IMR-90 (cell line): ENCODE measurements around the gene CD9. TPM values are rescaled to one million over a fixed set of nuclear protein-coding genes. Genes with fewer than 3 reads are reported as not detected.

Experiments used
- ATAC-seq: fragments of 200-7000 bp; cut with Tn5 transposase; 2 replicates; pipeline ENCODE4 v1.9.1; 2020; ENCODE audit warnings: low read depth, mild to moderate bottlenecking, moderate library complexity
- BruUV-seq: library from RNA; stranded (reverse); fragments of 400-500 nt; replicated peaks from 2 replicates; lab custom pipeline; 2021; lab: Mats Ljungman, UMichigan
- CTCF ChIA-PET: fragments of 300-600 bp; formaldehyde crosslinking; extraction: SDS; loops from one replicate; lab custom pipeline; 2021; ENCODE audit warnings: antibody characterized with exemption; lab: Yijun Ruan, JAX
- POLR2A ChIA-PET: fragments of 300-600 bp; sonication (Branson Sonifier 250); formaldehyde crosslinking; loops from one replicate; lab custom pipeline; 2022; ENCODE audit warnings: antibody characterized with exemption; ENCODE audit not compliant: unreplicated experiment; lab: Charles Lee
- DNase-seq: peaks from one replicate; pipeline ENCODE4 v3.0.0; 2013
- H2AFZ ChIP-seq: replicated peaks from 2 replicates; pipeline ENCODE3; 2013; ENCODE audit warnings: low read length, mild to moderate bottlenecking; ENCODE audit not compliant: poor library complexity
- H2AK5ac ChIP-seq: 2 replicates; pipeline ENCODE4 v1.6.1; 2013; ENCODE audit warnings: low read depth, low read length, inconsistent platforms
- H2AK9ac ChIP-seq: replicated peaks from 2 replicates; pipeline ENCODE3; 2013; ENCODE audit warnings: mild to moderate bottlenecking, low read depth, low read length, moderate library complexity; ENCODE audit not compliant: poor library complexity
- H2BK120ac ChIP-seq: 2 replicates; pipeline ENCODE4 v1.6.1; 2013; ENCODE audit warnings: low read depth, low read length, inconsistent platforms
- H2BK15ac ChIP-seq: 3 replicates; pipeline ENCODE4 v1.6.1; 2013; ENCODE audit warnings: low read depth, low read length, inconsistent platforms
- H2BK20ac ChIP-seq: 2 replicates; pipeline ENCODE4 v1.6.1; 2013; ENCODE audit warnings: low read depth, mild to moderate bottlenecking, inconsistent platforms, low read length, moderate library complexity
- H2BK5ac ChIP-seq: 2 replicates; pipeline ENCODE4 v1.6.1; 2013; ENCODE audit warnings: mild to moderate bottlenecking, low read depth, low read length, inconsistent platforms; ENCODE audit not compliant: poor library complexity, severe bottlenecking
- H3K14ac ChIP-seq: replicated peaks from 2 replicates; pipeline ENCODE4 v1.6.1; 2013; ENCODE audit warnings: low read depth, low read length, inconsistent platforms
- H3K18ac ChIP-seq: 2 replicates; pipeline ENCODE4 v1.6.1; 2013; ENCODE audit warnings: low read depth, low read length, control low read depth
- H3K23ac ChIP-seq: 2 replicates; pipeline ENCODE4 v1.6.1; 2013; ENCODE audit warnings: low read depth, low read length, inconsistent platforms
- H3K27ac ChIP-seq: 2 replicates; pipeline ENCODE4 v1.5.1; 2013; ENCODE audit warnings: mild to moderate bottlenecking, control low read depth, low read length; ENCODE audit not compliant: insufficient read depth
- H3K27me3 ChIP-seq: 2 replicates; pipeline ENCODE4 v1.6.1; 2013; ENCODE audit warnings: low read length; ENCODE audit not compliant: control insufficient read depth, insufficient read depth
- H3K36me3 ChIP-seq: 2 replicates; pipeline ENCODE4 v1.6.1; 2013; ENCODE audit warnings: low read length, mixed read lengths; ENCODE audit not compliant: control insufficient read depth, insufficient read depth
- H3K4ac ChIP-seq: 2 replicates; pipeline ENCODE4 v1.6.1; 2013; ENCODE audit warnings: low read depth, low read length, inconsistent platforms
- H3K4me1 ChIP-seq: 2 replicates; pipeline ENCODE4 v1.6.1; 2013; ENCODE audit warnings: low read length, mixed read lengths; ENCODE audit not compliant: control insufficient read depth, insufficient read depth
- H3K4me2 ChIP-seq: 2 replicates; pipeline ENCODE4 v1.6.1; 2013; ENCODE audit warnings: low read depth, mild to moderate bottlenecking, control low read depth, low read length, moderate library complexity
- H3K4me3 ChIP-seq: 2 replicates; pipeline ENCODE4 v1.5.1; 2013; ENCODE audit warnings: low read depth, mild to moderate bottlenecking, control low read depth, low read length, moderate library complexity; ENCODE audit not compliant: insufficient read depth
- H3K56ac ChIP-seq: 2 replicates; pipeline ENCODE4 v1.6.1; 2013; ENCODE audit warnings: low read length, inconsistent platforms; ENCODE audit not compliant: insufficient read depth; ENCODE audit errors: extremely low read depth
- H3K79me1 ChIP-seq, 2 experiments: 2 replicates each; pipeline ENCODE4 v1.6.1; 2013; ENCODE audit warnings: low read length in 2 of 2, inconsistent platforms in 1 of 2, low read depth in 1 of 2
- H3K9ac ChIP-seq: 2 replicates; pipeline ENCODE4 v1.6.1; 2013; ENCODE audit warnings: low read depth, low read length, control low read depth
- H3K9me1 ChIP-seq: 2 replicates; pipeline ENCODE4 v1.6.1; 2013; ENCODE audit warnings: low read length, inconsistent platforms; ENCODE audit not compliant: insufficient read depth
- H3K9me3 ChIP-seq: 2 replicates; pipeline ENCODE4 v1.6.1; 2013; ENCODE audit warnings: low read length; ENCODE audit not compliant: control insufficient read depth, insufficient read depth
- H4K20me1 ChIP-seq: 2 replicates; pipeline ENCODE4 v1.6.1; 2013; ENCODE audit warnings: low read length, inconsistent platforms; ENCODE audit not compliant: insufficient read depth
- H4K5ac ChIP-seq: 2 replicates; pipeline ENCODE4 v1.6.1; 2013; ENCODE audit warnings: mild to moderate bottlenecking, low read depth, low read length, control low read depth
- H4K8ac ChIP-seq, 2 experiments: 2 replicates each; pipeline ENCODE4 v1.6.1; 2013; ENCODE audit warnings: low read depth in 2 of 2, low read length in 2 of 2, control low read depth in 1 of 2, inconsistent platforms in 1 of 2
- H4K91ac ChIP-seq: 2 replicates; pipeline ENCODE4 v1.6.1; 2013; ENCODE audit warnings: low read depth, low read length, inconsistent platforms; ENCODE audit not compliant: insufficient read depth
- BHLHE40 ChIP-seq: fragments of 150-350 bp; IDR thresholded peaks from 2 replicates; pipeline ENCODE4 v1.6.1; 2016; ENCODE audit warnings: mild to moderate bottlenecking, low read depth, low read length
- CEBPB ChIP-seq: IDR thresholded peaks from 2 replicates; pipeline ENCODE4 v1.6.1; 2012; ENCODE audit warnings: low read depth, low read length, improper control_type of control experiment
- CHD1 ChIP-seq: IDR thresholded peaks from 2 replicates; pipeline ENCODE4 v1.6.1; 2012; ENCODE audit warnings: low read depth, low read length, improper control_type of control experiment
- CTCF ChIP-seq: conservative IDR thresholded peaks from 2 replicates; pipeline ENCODE4 v1.5.1; 2012; ENCODE audit warnings: mild to moderate bottlenecking, low read depth, low read length, improper control_type of control experiment
- FOS ChIP-seq: fragments of 150-350 bp; IDR thresholded peaks from 2 replicates; pipeline ENCODE4 v1.6.1; 2016; ENCODE audit warnings: low read depth, low read length
- MAFK ChIP-seq: IDR thresholded peaks from 2 replicates; pipeline ENCODE4 v1.6.1; 2012; ENCODE audit warnings: low read depth, low read length, improper control_type of control experiment
- MAZ ChIP-seq: IDR thresholded peaks from 2 replicates; pipeline ENCODE4 v1.6.1; 2012; ENCODE audit warnings: low read depth, mild to moderate bottlenecking, low read length, improper control_type of control experiment, moderate library complexity, borderline replicate concordance
- MXI1 ChIP-seq: IDR thresholded peaks from 2 replicates; pipeline ENCODE4 v1.6.1; 2012; ENCODE audit warnings: low read depth, mild to moderate bottlenecking, low read length, moderate library complexity, borderline replicate concordance
- NFE2L2 ChIP-seq: fragments of 150-350 bp; IDR thresholded peaks from 2 replicates; pipeline ENCODE4 v1.6.1; 2016; ENCODE audit warnings: low read depth, mild to moderate bottlenecking, low read length
- POLR2A ChIP-seq: IDR thresholded peaks from 2 replicates; pipeline ENCODE4 v1.6.1; 2012; ENCODE audit warnings: mild to moderate bottlenecking, low read depth, low read length
- RAD21 ChIP-seq: IDR thresholded peaks from 2 replicates; pipeline ENCODE4 v1.6.1; 2012; ENCODE audit warnings: low read length, improper control_type of control experiment
- RCOR1 ChIP-seq: IDR thresholded peaks from 2 replicates; pipeline ENCODE4 v1.6.1; 2012; ENCODE audit warnings: mild to moderate bottlenecking, low read length, improper control_type of control experiment; ENCODE audit not compliant: insufficient replicate concordance
- RFX5 ChIP-seq: IDR thresholded peaks from 2 replicates; pipeline ENCODE4 v1.8.0; 2012; ENCODE audit warnings: low read depth, mild to moderate bottlenecking, low read length, moderate library complexity
- SMC3 ChIP-seq: fragments of 150-350 bp; IDR thresholded peaks from 2 replicates; pipeline ENCODE4 v1.6.1; 2016; ENCODE audit warnings: low read depth, mild to moderate bottlenecking, antibody characterized with exemption, low read length, moderate library complexity
- WGBS, 2 experiments: methylation state at CpG; one replicate each; pipeline versions ENCODE4 v1.1.5 to v1.1.7; 2013; ENCODE audit warnings: missing lambda C conversion rate in 2 of 2; ENCODE audit not compliant: insufficient read length in 1 of 2; ENCODE audit errors: extremely low coverage in 2 of 2; 5-methylcytosine and 5-hydroxymethylcytosine counted together
- dilution Hi-C: fragments of 300-500 bp; cut with HindIII; formaldehyde crosslinking; loops from one replicate; pipeline ENCODE4 v1.14.3; 2018; ENCODE audit warnings: low sequenced_read_pairs; ENCODE audit not compliant: unreplicated experiment
- in situ Hi-C: fragments of 300-500 bp; cut with MboI; formaldehyde crosslinking; loops from 3 replicates; pipeline ENCODE4 v1.14.3; 2019; ENCODE audit warnings: low sequenced_read_pairs, inconsistent platforms, mixed read lengths
- intact Hi-C: fragments of 100-400 bp; cut with micrococcal nuclease; formaldehyde crosslinking; loops from 2 replicates; pipeline ENCODE4 v1.10.0; 2022
- polyA plus RNA-seq, 3 experiments: library from polyadenylated mRNA; depleted of rRNA; stranded (reverse); fragments of >200 nt; gene quantifications; 2 replicates each; pipeline ENCODE4 v1.2.3, GENCODE V29; 2012; ENCODE audit warnings: low replicate concordance in 1 of 3
- total RNA-seq: library from RNA; depleted of rRNA; stranded (reverse); fragments of >200 nt; gene quantifications from 2 replicates; pipeline ENCODE4 v1.2.3, GENCODE V29; 2012
- TF ChIP-seq, protein P1 (sequence below): fragments of 150-350 bp; IDR thresholded peaks from 2 replicates; pipeline ENCODE4 v1.6.1; 2016; ENCODE audit warnings: low read depth, mild to moderate bottlenecking, low read length, moderate library complexity, borderline replicate concordance

Gene CD9
- total and polyA plus RNA-seq, 2 of the 4 experiments (the other 2 are of a cell fraction) = 48.8 to 70.9 TPM

DNA sequence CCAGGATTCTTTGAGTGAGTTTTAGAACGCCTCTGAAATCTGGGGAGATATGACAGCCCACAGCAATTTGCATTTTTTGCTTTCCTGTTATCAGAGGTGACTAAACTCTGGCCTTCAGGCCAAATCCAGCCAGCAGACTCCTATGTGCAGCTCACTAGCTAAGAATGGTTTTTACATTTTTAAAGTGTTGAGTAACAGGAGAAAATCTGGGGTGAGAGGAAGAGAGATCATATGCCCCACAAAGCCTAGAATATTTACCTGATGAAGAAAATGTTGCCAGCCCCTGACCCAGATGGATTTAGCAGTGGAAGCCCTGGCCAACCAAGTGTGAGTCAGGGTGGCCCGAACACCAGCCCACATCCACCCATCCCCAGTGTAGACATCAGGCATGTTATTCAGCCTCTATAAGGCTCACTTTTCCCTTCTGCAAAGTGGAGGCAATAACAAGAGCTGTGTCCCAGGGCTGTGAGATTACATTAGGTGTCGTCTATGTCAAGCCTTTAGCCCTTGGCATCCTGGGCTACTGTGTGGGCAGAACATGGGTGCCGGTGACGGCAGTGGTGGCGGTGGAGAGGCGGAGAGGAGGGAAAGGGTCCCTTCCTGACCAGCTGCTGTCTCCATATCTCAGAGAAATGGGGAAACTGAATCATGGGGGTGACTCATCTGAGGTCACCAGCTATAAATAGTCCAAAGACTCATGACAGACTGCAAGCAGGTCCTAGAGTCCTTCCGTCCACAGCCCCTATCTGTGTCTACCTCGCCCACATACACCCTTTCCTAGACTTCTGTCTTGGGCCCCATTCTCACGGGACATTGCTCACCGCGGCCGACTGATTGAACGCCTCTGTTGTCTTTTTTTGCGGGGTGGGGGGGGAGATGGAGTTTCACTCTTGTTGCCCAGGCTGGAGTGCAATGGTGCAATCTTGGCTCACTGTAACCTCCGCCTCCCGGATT is 32.6 kb upstream of the CD9 start:
- H2BK20ac ChIP-seq = peak overlapping the region; percentile 98
- peak overlapping the region; percentile 97 for H4K91ac ChIP-seq
- peak overlapping the region; percentile 90 for H2AFZ ChIP-seq
- H2BK5ac ChIP-seq = peak overlapping the region; percentile 99
- WGBS, 2 experiments = 0% methylated on average over 1 of the region's 17 CpGs; no CpG with 5 or more reads in 1 of the 2 experiments
- H3K9me1 ChIP-seq = peaks cover 7% of the 10 kb centered on the region; the same call in 1 of the 2 replicates
- H3K4me3 ChIP-seq = peak overlapping the region; percentile 2; the same call in 1 of the 2 replicates
- peak overlapping the region; percentile 24 for H3K9ac ChIP-seq
- peak overlapping the region; percentile 99 for H2BK15ac ChIP-seq
- no peaks in the 10 kb centered on the region for H3K36me3 ChIP-seq
- peak overlapping the region; percentile 80 for H3K4me2 ChIP-seq
- peak overlapping the region; percentile 96 for H3K14ac ChIP-seq
- ChIA-PET CTCF (interaction anchor here (1.5 kb wide), 1 partner anchor 111 kb away, joined by 3 read pairs; no protein-coding TSS in a partner anchor), POLR2A (no interaction called here)
- 0 out of 2 replicates have a peak, but pooled peaks cover 4% of the 10 kb centered on the region for H4K20me1 ChIP-seq
- intact Hi-C loops (no loop called here), dilution Hi-C loops (no loop called here), in situ Hi-C loops (no loop called here)
- peak; percentile 84 for ATAC-seq
- peak overlapping the region; percentile 90 for H2AK9ac ChIP-seq
- H3K18ac ChIP-seq = peak overlapping the region; percentile 94
- H3K9me3 ChIP-seq = no peaks in the 10 kb centered on the region
- no peaks in the 10 kb centered on the region for H3K27me3 ChIP-seq
- no peaks in the 10 kb centered on the region for H3K79me1 ChIP-seq
- peak overlapping the region; percentile 93 for H4K5ac ChIP-seq
- H3K4me1 ChIP-seq = peaks cover 9% of the 10 kb centered on the region
- peak overlapping the region; percentile 98 for H2AK5ac ChIP-seq
- H3K27ac ChIP-seq = peak overlapping the region; percentile 88
- H2BK120ac ChIP-seq = peak overlapping the region; percentile 98
- peak overlapping the region; percentile 95 for H3K56ac ChIP-seq
- peak overlapping the region; percentile 82 to 98 for H4K8ac ChIP-seq
- peak; percentile 99 for DNase-seq
- peak overlapping the region; percentile 97 for H3K4ac ChIP-seq
- H3K23ac ChIP-seq = peak overlapping the region; percentile 97
- BruUV-seq = no TSS peak
- TF ChIP-seq MAFK (no peak), RFX5 (no peak), CTCF (no peak), NFE2L2 (no peak), RCOR1 (peak; percentile 96), FOS (peak; percentile 99), RAD21 (peak; percentile 4; the same call in 1 of the 2 replicates), POLR2A (peak; percentile 46; the same call in 1 of the 2 replicates), MXI1 (no peak), MAZ (peak; percentile 13; the same call in 1 of the 2 replicates), CHD1 (no peak), CEBPB (peak; percentile 53), BHLHE40 (peak; percentile 83), SMC3 (no peak)
- TF ChIP-seq, protein P1, sequence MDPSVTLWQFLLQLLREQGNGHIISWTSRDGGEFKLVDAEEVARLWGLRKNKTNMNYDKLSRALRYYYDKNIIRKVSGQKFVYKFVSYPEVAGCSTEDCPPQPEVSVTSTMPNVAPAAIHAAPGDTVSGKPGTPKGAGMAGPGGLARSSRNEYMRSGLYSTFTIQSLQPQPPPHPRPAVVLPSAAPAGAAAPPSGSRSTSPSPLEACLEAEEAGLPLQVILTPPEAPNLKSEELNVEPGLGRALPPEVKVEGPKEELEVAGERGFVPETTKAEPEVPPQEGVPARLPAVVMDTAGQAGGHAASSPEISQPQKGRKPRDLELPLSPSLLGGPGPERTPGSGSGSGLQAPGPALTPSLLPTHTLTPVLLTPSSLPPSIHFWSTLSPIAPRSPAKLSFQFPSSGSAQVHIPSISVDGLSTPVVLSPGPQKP = no peak
